Measurements from ENCODE around the gene GINS2.

DNA sequence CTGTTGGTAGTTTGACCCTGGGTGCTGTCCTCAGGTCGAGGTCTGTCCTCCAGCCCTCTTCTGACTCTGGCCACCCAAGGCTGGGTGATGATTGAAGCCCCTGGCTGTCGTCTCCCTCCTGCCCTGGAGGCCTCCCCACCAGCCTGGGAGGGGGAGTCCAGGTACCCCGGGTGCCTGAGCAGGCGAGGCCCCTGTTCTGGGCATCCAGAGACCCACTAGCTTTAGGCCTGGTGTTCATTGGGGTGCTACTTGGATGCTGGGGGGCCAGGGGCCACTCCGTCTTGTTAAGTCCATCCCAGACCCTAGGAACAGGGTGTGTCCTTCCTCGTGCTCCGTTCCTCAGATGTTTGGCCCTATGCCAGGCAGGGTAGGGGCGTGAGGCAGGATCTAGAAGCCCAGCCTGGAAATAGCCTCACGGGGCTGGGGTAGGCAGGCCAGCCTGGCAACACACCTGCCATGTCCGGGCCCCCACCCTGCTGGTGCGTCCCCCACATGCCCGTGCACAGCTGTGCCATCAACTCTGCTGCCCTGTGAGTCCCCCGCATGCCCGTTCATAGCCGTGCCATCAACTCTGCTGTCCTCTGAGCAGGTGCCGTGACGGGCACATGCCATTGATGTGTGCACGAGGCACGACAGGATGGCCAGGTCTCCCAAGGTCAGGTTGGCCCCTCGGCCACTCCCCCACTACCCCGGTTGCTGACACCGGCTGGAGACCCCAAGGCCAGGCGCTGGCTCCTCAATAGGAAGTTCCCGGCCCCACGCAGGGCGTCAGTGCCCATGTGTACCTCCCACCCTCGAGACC lies 36.9 kb downstream of the GINS2 start:
- TF ChIP-seq, protein P1, sequence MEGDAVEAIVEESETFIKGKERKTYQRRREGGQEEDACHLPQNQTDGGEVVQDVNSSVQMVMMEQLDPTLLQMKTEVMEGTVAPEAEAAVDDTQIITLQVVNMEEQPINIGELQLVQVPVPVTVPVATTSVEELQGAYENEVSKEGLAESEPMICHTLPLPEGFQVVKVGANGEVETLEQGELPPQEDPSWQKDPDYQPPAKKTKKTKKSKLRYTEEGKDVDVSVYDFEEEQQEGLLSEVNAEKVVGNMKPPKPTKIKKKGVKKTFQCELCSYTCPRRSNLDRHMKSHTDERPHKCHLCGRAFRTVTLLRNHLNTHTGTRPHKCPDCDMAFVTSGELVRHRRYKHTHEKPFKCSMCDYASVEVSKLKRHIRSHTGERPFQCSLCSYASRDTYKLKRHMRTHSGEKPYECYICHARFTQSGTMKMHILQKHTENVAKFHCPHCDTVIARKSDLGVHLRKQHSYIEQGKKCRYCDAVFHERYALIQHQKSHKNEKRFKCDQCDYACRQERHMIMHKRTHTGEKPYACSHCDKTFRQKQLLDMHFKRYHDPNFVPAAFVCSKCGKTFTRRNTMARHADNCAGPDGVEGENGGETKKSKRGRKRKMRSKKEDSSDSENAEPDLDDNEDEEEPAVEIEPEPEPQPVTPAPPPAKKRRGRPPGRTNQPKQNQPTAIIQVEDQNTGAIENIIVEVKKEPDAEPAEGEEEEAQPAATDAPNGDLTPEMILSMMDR (IDR thresholded peaks at IDR 0.05), result no peak
- TF ChIP-seq POLR2AphosphoS5 (IDR thresholded peaks at IDR 0.05; ENCODE audit: low read depth, low read length), result no peak; the same call in 1 of the 2 replicates
